OCI-LY7 (cell line): ENCODE measurements around the gene PHACTR1. TPM values are rescaled to one million over a fixed set of nuclear protein-coding genes. Genes with fewer than 3 reads are reported as not detected.

ENCODE experiments used
- BruUV-seq: library from RNA; stranded (reverse); fragments of 400-500 nt; replicated peaks from 2 replicates; lab custom pipeline; 2021; lab: Mats Ljungman, UMichigan
- CTCF ChIA-PET: fragments of 300-600 bp; sonication (Branson Sonifier 250); formaldehyde crosslinking; loops from one replicate; lab custom pipeline; 2022; ENCODE audit warnings: antibody characterized with exemption; ENCODE audit not compliant: unreplicated experiment; lab: Charles Lee
- POLR2A ChIA-PET: fragments of 300-600 bp; sonication (Branson Sonifier 250); formaldehyde crosslinking; loops from one replicate; lab custom pipeline; 2022; ENCODE audit warnings: antibody characterized with exemption; lab: Charles Lee
- DNase-seq: peaks from one replicate; pipeline ENCODE4 v3.0.0-alpha.2; 2015; ENCODE audit warnings: low spot score
- H2AFZ ChIP-seq: fragments of 200-600 bp; sonication (generic), shearing (Covaris generic); 2 replicates; pipeline ENCODE4 v1.6.1; 2014; ENCODE audit warnings: mild to moderate bottlenecking, antibody characterized with exemption, low read length, moderate library complexity
- H3K27ac ChIP-seq: fragments of 200-600 bp; sonication (generic); 2 replicates; pipeline ENCODE4 v1.5.1; 2014; ENCODE audit warnings: mixed run types, low read depth, mild to moderate bottlenecking, moderate library complexity, low read length, inconsistent platforms; ENCODE audit not compliant: poor library complexity, severe bottlenecking
- H3K36me3 ChIP-seq: fragments of 200-600 bp; sonication (generic); 2 replicates; pipeline ENCODE4 v1.6.1; 2014; ENCODE audit warnings: mild to moderate bottlenecking, antibody characterized with exemption, low read length, moderate library complexity, mixed read lengths; ENCODE audit not compliant: insufficient read depth
- H3K4me1 ChIP-seq: fragments of 200-600 bp; sonication (generic); 2 replicates; pipeline ENCODE4 v1.5.1; 2014; ENCODE audit warnings: mild to moderate bottlenecking, low read length; ENCODE audit not compliant: insufficient read depth, poor library complexity, severe bottlenecking
- H3K4me2 ChIP-seq: fragments of 200-600 bp; sonication (generic); 2 replicates; pipeline ENCODE4 v1.6.1; 2014; ENCODE audit warnings: mild to moderate bottlenecking, low read length
- H3K4me3 ChIP-seq: fragments of 200-600 bp; sonication (generic); 2 replicates; pipeline ENCODE4 v1.5.1; 2014; ENCODE audit warnings: mild to moderate bottlenecking, low read depth, low read length; ENCODE audit not compliant: poor library complexity, severe bottlenecking
- H3K79me2 ChIP-seq: fragments of 200-600 bp; sonication (generic); 2 replicates; pipeline ENCODE4 v1.6.1; 2016; ENCODE audit warnings: low read depth, mild to moderate bottlenecking, low read length, moderate library complexity, mixed read lengths; ENCODE audit not compliant: insufficient read depth
- H3K9me2 ChIP-seq: fragments of 200-600 bp; sonication (generic); 2 replicates; pipeline ENCODE4 v1.6.1; 2016; ENCODE audit warnings: mild to moderate bottlenecking, low read length, mixed read lengths; ENCODE audit not compliant: insufficient read depth
- H3K9me3 ChIP-seq: fragments of 200-600 bp; sonication (generic); 2 replicates; pipeline ENCODE4 v1.6.1; 2014; ENCODE audit warnings: mild to moderate bottlenecking, mixed run types, low read length, mixed read lengths
- H4K20me1 ChIP-seq: fragments of 200-600 bp; sonication (generic); 2 replicates; pipeline ENCODE4 v1.6.1; 2014; ENCODE audit warnings: mild to moderate bottlenecking, antibody characterized with exemption, low read length, moderate library complexity, mixed read lengths; ENCODE audit not compliant: insufficient read depth
- EZH2phosphoT487 ChIP-seq: fragments of 200-600 bp; sonication (generic); IDR thresholded peaks from 2 replicates; pipeline ENCODE4 v1.6.1; 2018; ENCODE audit warnings: low read depth, borderline replicate concordance, mild to moderate bottlenecking, mixed run types, antibody characterized with exemption, low read length, moderate library complexity, mixed read lengths
- intact Hi-C: fragments of 100-400 bp; cut with micrococcal nuclease; formaldehyde crosslinking; loops from one replicate; pipeline ENCODE4 v1.10.0; 2022; ENCODE audit not compliant: unreplicated experiment
- total RNA-seq, 2 experiments: library from RNA; depleted of rRNA in 1 of 2; stranded (reverse); fragments of >200 nt in 1 of 2; shearing (Covaris generic) in 1 of 2; gene quantifications; 2 replicates each; pipeline ENCODE4 v1.2.3, GENCODE V29; 2014 to 2022
- TF ChIP-seq, protein P1 (sequence below): fragments of 200-600 bp; sonication (generic); conservative IDR thresholded peaks from 2 replicates; pipeline ENCODE4 v1.5.1; 2014; ENCODE audit warnings: mild to moderate bottlenecking, antibody characterized with exemption, low read length, moderate library complexity, mixed read lengths

PHACTR1 gene
- total RNA-seq, 2 experiments from 2014 or later = 25.1 to 46.6 TPM

DNA sequence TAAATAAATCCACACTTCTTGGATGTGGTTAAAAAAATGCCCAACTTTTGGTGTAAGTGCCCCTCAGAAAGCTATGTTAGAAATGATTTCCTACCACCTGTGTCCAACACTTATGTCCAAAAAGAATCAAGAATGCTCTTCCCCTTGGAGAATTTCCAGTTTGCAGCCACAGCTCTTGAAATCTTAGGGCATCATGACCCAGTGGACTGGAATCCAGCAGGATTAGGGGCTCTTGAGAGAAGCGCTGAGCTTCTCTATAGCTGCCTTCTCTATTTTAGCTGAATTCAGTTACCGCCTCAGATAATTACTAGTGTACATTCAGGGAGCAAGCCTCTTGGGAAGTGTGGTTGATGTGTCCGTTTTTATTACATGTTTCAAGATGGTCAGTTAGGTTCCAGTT is 2.5 kb downstream of the PHACTR1 start:
- POLR2A ChIA-PET = interaction anchor here (0.6 to 0.8 kb wide), 2 partner anchors 17 to 23 kb away, joined by 3 to 5 read pairs; no protein-coding TSS in a partner anchor
- CTCF ChIA-PET = no interaction called here

DNA sequence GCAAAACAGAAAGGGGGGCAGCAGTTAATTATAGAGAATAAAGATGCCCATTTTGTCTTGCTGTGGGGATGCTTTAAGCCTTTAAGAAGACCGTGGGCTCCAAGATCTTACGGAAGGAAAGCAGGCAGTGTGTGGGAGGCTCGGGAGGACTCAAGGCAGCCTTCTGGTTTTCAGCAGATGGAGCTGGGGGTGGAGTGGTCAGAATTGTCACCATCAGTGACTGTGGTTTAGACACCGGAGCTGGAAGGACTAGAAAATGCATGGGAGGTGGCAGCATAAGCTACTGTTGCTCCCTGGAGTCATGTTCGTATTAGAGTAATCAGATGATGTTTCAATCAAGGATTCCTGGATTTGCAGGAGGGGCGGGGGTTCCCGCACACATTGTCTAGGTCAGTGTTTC is 3.7 kb downstream of the PHACTR1 start:
- no peaks in the 10 kb centered on the region for H3K9me3 ChIP-seq
- intact Hi-C loops = no loop called here
- ChIA-PET POLR2A (no interaction called here), CTCF (interaction anchor here (0.9 kb wide), 1 partner anchor 112 kb away, joined by 3 read pairs; no protein-coding TSS in a partner anchor)
- no TSS peak for BruUV-seq
- no peak for DNase-seq
- H3K36me3 ChIP-seq = no peaks in the 10 kb centered on the region
- no peak overlapping the region for H3K4me2 ChIP-seq
- H3K27ac ChIP-seq = no peak overlapping the region
- H3K9me2 ChIP-seq = no peaks in the 10 kb centered on the region
- H2AFZ ChIP-seq = no peak overlapping the region
- H3K4me3 ChIP-seq = no peak overlapping the region
- no peaks in the 10 kb centered on the region for H3K4me1 ChIP-seq
- no peaks in the 10 kb centered on the region for H4K20me1 ChIP-seq
- no peaks in the 10 kb centered on the region for H3K79me2 ChIP-seq
- no peak for TF ChIP-seq EZH2phosphoT487
- TF ChIP-seq, protein P1, sequence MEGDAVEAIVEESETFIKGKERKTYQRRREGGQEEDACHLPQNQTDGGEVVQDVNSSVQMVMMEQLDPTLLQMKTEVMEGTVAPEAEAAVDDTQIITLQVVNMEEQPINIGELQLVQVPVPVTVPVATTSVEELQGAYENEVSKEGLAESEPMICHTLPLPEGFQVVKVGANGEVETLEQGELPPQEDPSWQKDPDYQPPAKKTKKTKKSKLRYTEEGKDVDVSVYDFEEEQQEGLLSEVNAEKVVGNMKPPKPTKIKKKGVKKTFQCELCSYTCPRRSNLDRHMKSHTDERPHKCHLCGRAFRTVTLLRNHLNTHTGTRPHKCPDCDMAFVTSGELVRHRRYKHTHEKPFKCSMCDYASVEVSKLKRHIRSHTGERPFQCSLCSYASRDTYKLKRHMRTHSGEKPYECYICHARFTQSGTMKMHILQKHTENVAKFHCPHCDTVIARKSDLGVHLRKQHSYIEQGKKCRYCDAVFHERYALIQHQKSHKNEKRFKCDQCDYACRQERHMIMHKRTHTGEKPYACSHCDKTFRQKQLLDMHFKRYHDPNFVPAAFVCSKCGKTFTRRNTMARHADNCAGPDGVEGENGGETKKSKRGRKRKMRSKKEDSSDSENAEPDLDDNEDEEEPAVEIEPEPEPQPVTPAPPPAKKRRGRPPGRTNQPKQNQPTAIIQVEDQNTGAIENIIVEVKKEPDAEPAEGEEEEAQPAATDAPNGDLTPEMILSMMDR = no peak

More for the DNA sequence above, 2.5 kb downstream of the PHACTR1 start:
- DNase-seq = no peak
- no peaks in the 10 kb centered on the region for H3K79me2 ChIP-seq
- no peaks in the 10 kb centered on the region for H3K36me3 ChIP-seq
- no peak overlapping the region for H3K4me3 ChIP-seq
- no peak overlapping the region for H2AFZ ChIP-seq
- no TSS peak for BruUV-seq
- H3K27ac ChIP-seq = no peak overlapping the region
- H4K20me1 ChIP-seq = no peaks in the 10 kb centered on the region
- intact Hi-C loops = no loop called here
- TF ChIP-seq EZH2phosphoT487 = no peak
- TF ChIP-seq, protein P1 = no peak
- H3K9me3 ChIP-seq = no peaks in the 10 kb centered on the region
- no peaks in the 10 kb centered on the region for H3K9me2 ChIP-seq
- H3K4me1 ChIP-seq = no peaks in the 10 kb centered on the region
- H3K4me2 ChIP-seq = no peak overlapping the region

DNA sequence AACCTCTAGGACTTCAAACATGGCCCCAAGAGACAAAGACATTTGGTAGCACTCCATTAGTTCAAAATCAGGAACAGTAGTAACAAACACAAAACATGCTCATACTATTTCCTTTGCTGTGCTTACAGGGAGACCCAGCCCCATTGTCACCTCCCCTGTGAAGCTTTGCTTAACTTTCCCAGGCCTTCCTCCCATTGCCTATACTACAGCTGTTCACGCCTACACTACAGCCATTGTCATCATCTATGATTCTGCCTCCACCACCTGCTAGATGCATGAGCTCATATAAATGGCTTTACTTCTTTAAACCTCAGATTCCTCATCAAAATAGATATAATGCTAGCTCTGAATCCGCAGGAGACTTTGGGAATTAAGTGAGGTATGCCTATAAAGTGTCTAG is 8.7 kb downstream of the PHACTR1 start:
- POLR2A ChIA-PET = interaction anchor here (0.6 kb wide), 1 partner anchor 29 kb away, joined by 5 read pairs; no protein-coding TSS in a partner anchor

More for the DNA sequence above, 8.7 kb downstream of the PHACTR1 start:
- intact Hi-C loops = no loop called here
- no peak overlapping the region for H3K27ac ChIP-seq
- DNase-seq = no peak
- TF ChIP-seq, protein P1 = no peak
- no peak for TF ChIP-seq EZH2phosphoT487
- H2AFZ ChIP-seq = no peak overlapping the region
- no TSS peak for BruUV-seq
- no peaks in the 10 kb centered on the region for H3K9me3 ChIP-seq
- H3K4me2 ChIP-seq = no peak overlapping the region
- CTCF ChIA-PET = no interaction called here
- H3K4me3 ChIP-seq = no peak overlapping the region
- H3K9me2 ChIP-seq = no peaks in the 10 kb centered on the region
- H3K4me1 ChIP-seq = no peaks in the 10 kb centered on the region
- no peaks in the 10 kb centered on the region for H3K79me2 ChIP-seq
- H4K20me1 ChIP-seq = no peaks in the 10 kb centered on the region
- H3K36me3 ChIP-seq = no peaks in the 10 kb centered on the region
